ENCODE results near the gene TMEM97. TPM values are rescaled to one million over a fixed set of nuclear protein-coding genes. Genes with fewer than 3 reads are reported as not detected.

TMEM97 gene
- total and polyA plus RNA-seq, 2 experiments from 2014 or later: 101 to 216 TPM

GRCh38 chr17:28331891-28332420 is 13.0 kb downstream of the TMEM97 start (continued):
- TF ChIP-seq REST (IDR thresholded peaks at IDR 0.05; ENCODE audit: unreplicated experiment) (no peak), NANOG (IDR thresholded peaks at IDR 0.05; ENCODE audit: borderline replicate concordance) (no peak), ZNF114 (CRISPR knock-in tag; IDR thresholded peaks at IDR 0.05) (no peak), STAT1 (IDR thresholded peaks at IDR 0.05; ENCODE audit: unreplicated experiment) (no peak)

GRCh38 chr17:28333083-28333746 is 14.2 kb downstream of the TMEM97 start:
- TF ChIP-seq POLR2AphosphoS5 (IDR thresholded peaks at IDR 0.05; ENCODE audit: low read depth) (no peak), ZNF331 (CRISPR knock-in tag; IDR thresholded peaks at IDR 0.05; ENCODE audit: low read depth) (no peak), EZH2 (IDR thresholded peaks at IDR 0.05; ENCODE audit: low read depth, unreplicated experiment) (no peak), ZNF462 (CRISPR knock-in tag; IDR thresholded peaks at IDR 0.05) (no peak), CTCF (conservative IDR thresholded peaks at IDR 0.05; ENCODE audit: low read depth in 2 of 2) (no peak)
- ATAC-seq (no peak), DNase-seq (ENCODE audit: low spot score) (no peak)
- Histone ChIP-seq H3F3A (replicated peaks; ENCODE audit: low read depth) (0 out of 2 replicates have a peak, but pooled peaks cover 11% of the 10 kb centered on the region), H2AFZ (no peak overlapping the region), H3K79me2 (replicated peaks; ENCODE audit: insufficient read depth) (peaks cover 19% of the 10 kb centered on the region), H3K9me2 (ENCODE audit: insufficient read depth) (no peaks in the 10 kb centered on the region), H3K27me3 (ENCODE audit: insufficient read depth) (no peaks in the 10 kb centered on the region), H3K27ac (ENCODE audit: low read depth) (no peak overlapping the region), H4K20me1 (replicated peaks; ENCODE audit: insufficient read depth) (peaks cover 16% of the 10 kb centered on the region), H3K4me3 (no peak overlapping the region), H3K4me1 (ENCODE audit: insufficient read depth) (peaks cover 11% of the 10 kb centered on the region), H3K36me3 (ENCODE audit: insufficient read depth) (peaks cover 7% of the 10 kb centered on the region), H3K4me2 (no peak overlapping the region)
- Mint-ChIP-seq H3K4me3 (no peak overlapping the region), H3K4me1 (peaks cover 24% of the 10 kb centered on the region), H3K36me3 (ENCODE audit: low read depth) (peaks cover 16% of the 10 kb centered on the region), H3K27ac (no peak overlapping the region), H3K9me3 (no peaks in the 10 kb centered on the region), H3K27me3 (ENCODE audit: insufficient read depth, low read depth, poor library complexity) (peaks cover 15% of the 10 kb centered on the region)

Measured in GM23338 (cell line).